Activated naive CD4-positive, alpha-beta T cell treated with anti-CD3 and anti-CD28 coated beads, Interleukin-2, amount 50 U/mL, for 24 hours (primary cell): ENCODE measurements around the gene TAT.
A peak's percentile ranks its signal among the peaks of the same experiment; 100 is the strongest.
"Not testable (repeated sequence)": the region's sequence is repeated elsewhere in the genome, so short reads cannot be mapped to it uniquely, and the experiment has no call there.

Source experiments
- H3K27ac Mint-ChIP-seq: one replicate; pipeline ENCODE4 v1.8.0; 2021; ENCODE audit warnings: mild to moderate bottlenecking, mixed read lengths
- H3K27me3 Mint-ChIP-seq: one replicate; pipeline ENCODE4 v1.8.0; 2021; ENCODE audit warnings: mixed read lengths
- H3K36me3 Mint-ChIP-seq: one replicate; pipeline ENCODE4 v1.8.0; 2021; ENCODE audit warnings: mixed read lengths
- H3K4me1 Mint-ChIP-seq: one replicate; pipeline ENCODE4 v1.8.0; 2021; ENCODE audit warnings: mixed read lengths
- H3K4me3 Mint-ChIP-seq: one replicate; pipeline ENCODE4 v1.8.0; 2021; ENCODE audit warnings: mild to moderate bottlenecking, mixed read lengths
- H3K9me3 Mint-ChIP-seq: one replicate; pipeline ENCODE4 v1.8.0; 2021; ENCODE audit warnings: mixed read lengths

Gene TAT

DNA sequence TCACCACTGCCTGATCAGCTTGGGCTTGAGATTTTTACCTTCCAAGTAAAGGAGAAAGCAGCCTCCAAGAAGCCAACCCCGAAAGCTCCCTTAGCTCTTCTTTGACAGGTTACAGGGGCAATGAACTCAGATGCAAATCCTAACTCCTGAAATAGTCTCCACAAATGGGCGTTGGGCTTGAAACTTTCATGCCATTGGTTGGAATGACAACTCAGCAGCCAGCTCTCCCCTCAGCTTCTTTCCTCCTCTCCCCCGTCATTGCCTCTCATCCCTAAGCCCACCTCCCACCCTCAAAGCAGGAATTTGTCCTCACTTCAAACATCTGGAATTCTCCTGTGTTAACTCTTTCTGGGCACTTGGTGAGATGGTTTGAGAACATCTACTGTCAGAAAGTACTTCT lies at the start of gene TAT:
Gene TAT, minus strand, starts transcription at position 122 of the 400 bp plus-strand sequence. CDS start 677 bp downstream, outside the sequence.
- H3K27ac Mint-ChIP-seq = no peak within 1 kb of the TSS
- no peaks in the 10 kb centered on the region for H3K4me1 Mint-ChIP-seq

DNA sequence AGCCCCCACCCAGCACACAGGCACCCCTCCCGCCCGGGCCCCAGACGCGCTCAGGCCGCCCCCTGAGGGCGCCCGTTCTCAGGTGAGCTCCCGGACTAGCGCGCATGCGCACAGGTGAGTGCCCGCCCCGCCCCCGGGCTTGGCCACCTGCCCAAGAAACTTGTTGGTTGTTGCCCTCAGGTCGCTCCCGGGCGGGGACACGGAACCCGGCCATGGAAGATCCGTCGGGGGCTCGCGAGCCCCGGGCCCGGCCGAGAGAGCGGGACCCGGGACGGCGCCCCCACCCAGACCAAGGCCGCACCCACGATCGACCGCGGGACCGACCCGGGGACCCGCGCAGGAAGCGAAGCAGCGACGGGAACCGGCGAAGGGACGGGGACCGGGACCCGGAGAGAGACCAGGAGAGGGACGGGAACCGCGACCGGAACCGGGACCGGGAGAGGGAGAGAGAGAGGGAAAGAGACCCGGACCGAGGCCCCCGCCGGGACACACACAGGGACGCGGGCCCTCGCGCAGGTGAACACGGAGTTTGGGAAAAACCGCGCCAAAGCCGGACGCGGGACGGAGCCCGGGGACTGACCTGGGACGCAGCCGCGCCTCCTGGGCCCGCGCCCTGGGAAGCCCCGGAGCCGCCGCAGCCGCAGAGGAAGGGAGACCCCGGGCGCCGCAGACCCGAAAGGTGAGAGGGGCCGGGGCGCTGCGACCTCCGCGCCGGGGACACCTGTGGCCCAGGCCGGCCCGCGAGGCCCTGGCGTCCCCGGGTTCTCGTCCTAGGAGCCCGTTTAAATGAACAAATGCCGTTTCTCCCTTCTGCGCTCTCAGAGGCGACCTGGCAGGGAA lies 49.3 kb upstream of the TAT start, which contains the start of gene MARVELD3:
Gene MARVELD3, plus strand, starts transcription at position 167 of the 840 bp plus-strand sequence. Its CDS starts 46 bp downstream, at position 213.
- Mint-ChIP-seq H3K36me3 (no peaks in the 10 kb centered on the region), H3K9me3 (no peaks in the 10 kb centered on the region), H3K27me3 (peaks cover 10% of the 10 kb centered on the region), H3K4me3 (peak within 1 kb of the TSS; percentile 56), H3K4me1 (peaks cover 7% of the 10 kb centered on the region), H3K27ac (no peak within 1 kb of the TSS)

More for the DNA sequence above, at the start of gene TAT:
- H3K4me3 Mint-ChIP-seq = no peak within 1 kb of the TSS
- no peaks in the 10 kb centered on the region for H3K36me3 Mint-ChIP-seq
- H3K9me3 Mint-ChIP-seq = no peaks in the 10 kb centered on the region
- peaks cover 2% of the 10 kb centered on the region for H3K27me3 Mint-ChIP-seq

DNA sequence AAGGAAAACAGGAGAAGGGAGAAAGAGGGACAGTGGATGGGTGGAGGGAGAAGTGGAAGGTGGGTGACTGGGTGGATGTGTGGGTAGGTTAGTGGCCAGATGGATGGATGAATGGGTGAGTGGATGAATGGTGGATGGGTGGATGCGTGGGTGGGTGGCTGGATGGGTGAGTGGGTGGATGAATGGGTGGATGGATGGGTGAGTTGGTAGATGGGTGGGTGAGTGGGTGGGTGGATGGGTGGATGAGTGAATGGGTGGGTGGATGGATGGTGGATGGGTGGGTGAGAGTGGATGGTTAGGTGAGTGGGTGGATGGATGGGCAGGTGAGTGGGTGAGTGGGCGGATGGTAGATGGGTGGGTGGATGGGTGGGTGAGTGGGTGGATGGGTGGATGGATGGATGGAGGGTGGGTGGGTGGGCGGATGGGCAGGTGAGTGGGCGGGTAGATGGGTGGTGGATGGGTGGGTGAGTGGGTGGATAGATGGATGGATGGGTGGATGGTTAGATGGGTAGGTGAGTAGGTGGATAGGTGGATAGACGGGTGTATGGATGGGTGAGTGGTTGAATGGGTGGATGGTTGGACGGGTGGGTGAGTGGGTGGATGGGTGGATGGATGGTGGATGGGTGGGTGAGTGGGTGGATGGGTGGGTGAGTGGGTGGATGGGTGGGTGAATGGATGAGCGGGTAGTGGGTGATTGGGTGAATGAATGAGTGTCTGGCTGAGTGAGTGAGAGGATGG lies 48.4 kb upstream of the TAT start:
- Mint-ChIP-seq H3K27ac (no peak overlapping the region), H3K27me3 (peaks cover 11% of the 10 kb centered on the region), H3K4me1 (peaks cover 7% of the 10 kb centered on the region), H3K36me3 (no peaks in the 10 kb centered on the region), H3K4me3 (peak overlapping the region; percentile 56), H3K9me3 (no peaks in the 10 kb centered on the region)

DNA sequence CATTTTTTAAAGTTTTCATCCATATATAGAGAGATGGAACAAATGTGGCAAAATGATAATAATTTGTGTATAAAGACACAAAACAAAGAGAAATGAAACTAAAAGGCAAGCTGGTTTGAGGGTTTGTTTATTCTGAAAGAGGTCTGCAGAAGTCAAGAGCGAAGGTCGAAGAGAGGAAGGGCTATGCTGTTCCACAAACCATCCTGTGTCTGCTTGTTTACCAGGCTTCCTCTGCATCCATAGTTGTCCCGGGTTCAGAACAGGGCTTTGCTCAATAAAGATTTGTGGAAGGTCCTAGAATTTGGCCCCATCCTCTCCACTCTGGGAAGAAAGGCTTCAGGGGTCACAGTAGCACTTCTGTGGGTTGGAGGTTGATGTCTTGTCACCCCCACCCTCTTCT lies 46.7 kb upstream of the TAT start:
- Mint-ChIP-seq H3K27me3 (peaks cover 14% of the 10 kb centered on the region), H3K4me3 (no peak overlapping the region), H3K27ac (no peak overlapping the region), H3K9me3 (no peaks in the 10 kb centered on the region), H3K36me3 (no peaks in the 10 kb centered on the region), H3K4me1 (peaks cover 7% of the 10 kb centered on the region)

DNA sequence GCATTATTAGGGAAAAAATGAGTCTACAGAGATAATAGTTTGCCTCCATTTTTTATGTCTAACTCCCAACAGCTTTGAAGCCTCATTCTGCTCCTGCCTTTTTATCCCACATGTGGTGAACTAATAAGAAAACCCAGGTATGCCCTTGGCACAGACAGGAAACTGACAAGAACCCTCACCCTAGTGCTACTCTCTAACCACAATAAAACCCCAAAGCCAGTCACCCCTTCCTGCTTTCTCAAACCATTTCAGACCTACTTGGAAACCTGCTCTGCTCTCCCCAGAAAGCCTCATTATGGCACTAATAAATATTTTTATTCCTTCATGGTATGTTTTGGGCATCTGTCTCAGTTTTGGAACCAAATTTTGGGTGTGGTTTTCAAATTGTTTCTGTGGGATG lies 45.2 kb upstream of the TAT start:
- H3K36me3 Mint-ChIP-seq = no peaks in the 10 kb centered on the region
- H3K4me3 Mint-ChIP-seq = no peak overlapping the region

DNA sequence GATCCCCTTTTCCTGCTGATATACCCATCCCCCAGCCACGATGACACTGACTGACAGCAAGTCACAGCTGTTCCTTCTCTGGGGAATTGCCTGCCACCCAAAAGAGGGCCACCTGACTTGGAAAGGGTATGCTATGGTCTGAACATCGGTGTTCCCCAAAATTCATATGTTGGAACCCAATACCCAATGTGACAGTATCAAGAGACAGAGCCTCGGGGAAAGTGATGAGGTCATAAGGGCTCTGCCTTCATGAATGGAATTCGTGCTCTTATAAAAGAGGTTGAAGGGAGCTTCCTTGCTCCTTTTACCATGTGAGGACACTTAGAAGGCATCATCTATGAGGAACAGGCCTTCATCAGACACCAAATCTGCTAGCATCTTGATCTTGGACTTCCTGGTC lies 41.5 kb upstream of the TAT start:
- Mint-ChIP-seq H3K4me1 (peaks cover 7% of the 10 kb centered on the region), H3K4me3 (no peak overlapping the region), H3K27ac (no peak overlapping the region), H3K9me3 (no peaks in the 10 kb centered on the region), H3K36me3 (no peaks in the 10 kb centered on the region), H3K27me3 (peaks cover 15% of the 10 kb centered on the region)

More for the DNA sequence above, 45.2 kb upstream of the TAT start:
- Mint-ChIP-seq H3K9me3 (no peaks in the 10 kb centered on the region), H3K27me3 (peaks cover 16% of the 10 kb centered on the region), H3K4me1 (peaks cover 7% of the 10 kb centered on the region), H3K27ac (no peak overlapping the region)

DNA sequence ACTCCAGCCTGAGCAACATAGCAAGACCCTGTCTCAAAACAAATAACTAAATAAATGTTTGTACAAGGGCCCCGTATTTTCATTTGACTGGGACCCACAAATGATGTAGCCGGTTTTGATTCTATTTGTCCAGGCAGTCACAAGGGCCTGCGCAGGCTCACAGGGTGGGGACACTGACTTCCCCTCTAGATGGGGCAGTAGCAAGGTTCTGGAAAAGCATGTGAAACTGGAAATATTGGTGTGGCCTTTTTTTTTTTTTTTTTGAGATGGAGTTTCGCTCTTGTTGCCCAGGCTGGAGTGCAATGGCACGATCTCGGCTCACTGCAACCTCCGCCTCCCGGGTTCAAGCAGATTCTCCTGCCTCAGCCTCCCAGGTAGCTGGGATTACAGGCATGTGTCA lies 38.1 kb upstream of the TAT start:
- not testable (repeated sequence) for H3K4me3 Mint-ChIP-seq, H3K4me1 Mint-ChIP-seq, H3K9me3 Mint-ChIP-seq, H3K27ac Mint-ChIP-seq, H3K36me3 Mint-ChIP-seq
- H3K27me3 Mint-ChIP-seq = peaks cover 12% of the 10 kb centered on the region

DNA sequence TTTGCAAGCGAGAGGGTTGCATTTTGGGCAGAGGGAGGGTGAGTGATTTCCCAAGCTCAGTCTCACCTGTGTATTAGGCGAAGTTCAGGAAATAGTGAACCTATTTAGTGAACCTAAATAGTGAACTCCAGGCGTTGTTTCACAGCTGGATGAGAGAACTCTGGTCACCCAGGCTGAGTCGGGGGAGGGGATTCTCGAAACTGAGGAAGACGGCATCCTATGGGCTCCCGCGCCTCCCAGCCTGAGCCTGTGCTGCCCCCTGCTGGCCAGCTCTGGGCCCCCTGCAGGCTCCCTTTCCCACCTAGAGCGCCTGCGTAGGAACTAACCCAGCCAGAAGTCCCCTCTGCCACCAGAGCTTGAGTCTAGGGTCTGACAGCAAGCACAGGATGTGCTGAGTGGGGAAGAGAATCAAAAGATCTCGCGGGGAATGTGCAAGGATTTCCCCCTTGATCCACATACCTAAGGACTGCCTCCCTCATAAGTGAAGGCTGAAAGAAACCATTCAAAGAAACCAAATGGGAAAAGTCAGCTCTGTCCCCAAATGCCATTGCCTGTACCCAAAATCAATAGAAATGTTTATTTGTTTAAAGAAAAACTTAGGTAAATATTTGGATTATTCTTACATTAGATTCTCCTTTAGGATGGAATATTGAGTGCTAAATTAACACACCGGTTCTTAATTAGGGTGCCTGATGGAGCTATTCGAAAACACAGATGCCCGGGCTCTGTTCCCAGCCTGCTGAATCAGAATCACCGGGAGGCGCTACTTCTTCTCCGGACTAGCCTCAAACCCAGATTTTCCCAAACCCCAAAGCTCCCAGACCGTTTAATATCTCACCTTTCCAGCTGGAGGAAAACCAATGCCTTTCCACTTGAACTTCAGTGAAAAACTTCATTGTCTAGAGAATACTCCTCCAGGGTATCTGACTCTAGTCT lies 34.3 kb upstream of the TAT start:
- peaks cover 4% of the 10 kb centered on the region for H3K4me1 Mint-ChIP-seq
- no peaks in the 10 kb centered on the region for H3K9me3 Mint-ChIP-seq
- H3K27me3 Mint-ChIP-seq = peaks cover 4% of the 10 kb centered on the region
- no peak overlapping the region for H3K27ac Mint-ChIP-seq
- no peak overlapping the region for H3K4me3 Mint-ChIP-seq
- no peaks in the 10 kb centered on the region for H3K36me3 Mint-ChIP-seq

DNA sequence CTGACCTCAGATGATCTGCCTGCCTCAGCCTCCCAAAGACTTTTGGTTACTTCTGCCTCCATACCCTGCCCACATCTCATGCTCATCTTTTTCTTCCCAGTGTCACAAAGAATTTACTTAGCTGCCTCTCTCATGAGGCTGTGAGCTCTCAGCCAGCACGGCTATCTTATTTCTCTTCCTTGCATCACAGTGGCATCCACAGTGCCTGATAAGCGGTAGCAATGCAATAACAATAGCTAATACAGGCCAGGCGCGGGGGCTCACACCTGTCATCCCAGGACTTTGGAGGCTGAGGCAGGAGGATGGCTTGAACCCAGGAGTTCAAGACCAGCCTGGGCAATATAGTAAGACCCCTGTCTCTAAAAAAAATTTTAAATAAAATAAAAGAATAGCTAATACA lies 33.6 kb upstream of the TAT start:
- Mint-ChIP-seq H3K36me3 (no peaks in the 10 kb centered on the region), H3K27ac (no peak overlapping the region)

DNA sequence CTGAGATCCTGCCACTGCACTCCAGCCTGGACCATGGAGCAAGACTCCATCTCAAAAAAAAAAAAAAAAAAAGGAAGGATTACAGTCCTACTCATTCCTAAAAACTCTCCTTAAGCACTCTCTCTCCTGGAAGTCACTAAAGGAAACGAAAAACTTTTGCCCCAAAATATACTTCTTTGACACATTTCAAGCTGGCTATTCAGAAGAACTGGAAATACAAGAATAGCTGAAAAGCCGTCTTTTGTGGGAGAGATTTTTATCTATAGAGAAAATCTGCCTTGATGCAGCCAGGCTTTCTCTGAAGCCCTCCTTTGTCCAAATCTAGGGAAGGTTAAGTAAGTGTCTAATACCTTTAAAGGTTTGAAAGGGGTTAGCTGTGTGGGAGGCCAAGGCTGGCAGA lies 32.2 kb upstream of the TAT start:
- H3K4me3 Mint-ChIP-seq = no peak overlapping the region
- H3K27ac Mint-ChIP-seq = no peak overlapping the region
- H3K4me1 Mint-ChIP-seq = peaks cover 4% of the 10 kb centered on the region
- no peaks in the 10 kb centered on the region for H3K9me3 Mint-ChIP-seq
- H3K27me3 Mint-ChIP-seq = peaks cover 4% of the 10 kb centered on the region
- no peaks in the 10 kb centered on the region for H3K36me3 Mint-ChIP-seq

More for the DNA sequence above, 33.6 kb upstream of the TAT start:
- Mint-ChIP-seq H3K4me1 (peaks cover 4% of the 10 kb centered on the region), H3K27me3 (peaks cover 4% of the 10 kb centered on the region), H3K9me3 (no peaks in the 10 kb centered on the region), H3K4me3 (no peak overlapping the region)

DNA sequence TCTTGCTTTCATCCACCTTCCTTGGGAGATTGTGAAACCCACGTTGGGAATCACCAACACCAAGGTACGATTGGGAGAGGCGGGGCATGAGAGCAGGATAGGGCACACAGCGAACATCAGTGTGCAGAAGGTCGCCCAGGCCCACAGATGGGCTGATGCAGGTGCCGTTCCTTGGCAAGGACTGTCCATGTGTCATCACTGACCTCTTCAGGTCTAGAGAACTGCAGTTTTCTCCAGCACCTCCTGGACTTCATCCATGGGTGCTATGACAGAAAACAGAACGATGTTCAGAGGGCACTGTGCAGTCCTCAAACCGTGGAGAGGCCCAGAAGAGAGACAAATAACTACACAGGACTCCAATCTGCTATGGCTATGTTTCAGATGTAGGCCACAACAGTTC lies 23.9 kb upstream of the TAT start:
- peaks cover 8% of the 10 kb centered on the region for H3K27me3 Mint-ChIP-seq
- H3K4me1 Mint-ChIP-seq = no peaks in the 10 kb centered on the region
- no peak overlapping the region for H3K4me3 Mint-ChIP-seq
- no peaks in the 10 kb centered on the region for H3K36me3 Mint-ChIP-seq
- H3K27ac Mint-ChIP-seq = no peak overlapping the region
- H3K9me3 Mint-ChIP-seq = no peaks in the 10 kb centered on the region

DNA sequence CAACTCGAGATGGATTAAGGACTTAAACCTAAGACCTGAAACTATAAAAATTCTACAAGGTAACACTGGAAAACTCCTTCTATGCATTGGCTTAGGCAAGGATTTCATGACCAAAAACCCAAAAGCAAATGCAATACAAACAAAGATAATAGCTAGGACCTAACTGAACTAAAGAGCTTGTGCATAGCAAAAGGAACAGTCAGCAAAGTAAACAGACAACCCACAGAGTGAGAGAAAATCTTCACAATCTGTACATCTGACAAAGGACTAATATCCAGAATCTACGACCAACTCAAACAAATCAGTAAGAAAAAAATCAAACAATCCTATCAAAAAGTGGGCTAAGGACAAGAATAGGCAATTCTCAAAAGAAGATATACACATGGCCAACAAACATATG lies 21.5 kb upstream of the TAT start:
- H3K4me3 Mint-ChIP-seq, H3K27ac Mint-ChIP-seq, H3K36me3 Mint-ChIP-seq, H3K27me3 Mint-ChIP-seq, H3K4me1 Mint-ChIP-seq, H3K9me3 Mint-ChIP-seq: not testable (repeated sequence)

DNA sequence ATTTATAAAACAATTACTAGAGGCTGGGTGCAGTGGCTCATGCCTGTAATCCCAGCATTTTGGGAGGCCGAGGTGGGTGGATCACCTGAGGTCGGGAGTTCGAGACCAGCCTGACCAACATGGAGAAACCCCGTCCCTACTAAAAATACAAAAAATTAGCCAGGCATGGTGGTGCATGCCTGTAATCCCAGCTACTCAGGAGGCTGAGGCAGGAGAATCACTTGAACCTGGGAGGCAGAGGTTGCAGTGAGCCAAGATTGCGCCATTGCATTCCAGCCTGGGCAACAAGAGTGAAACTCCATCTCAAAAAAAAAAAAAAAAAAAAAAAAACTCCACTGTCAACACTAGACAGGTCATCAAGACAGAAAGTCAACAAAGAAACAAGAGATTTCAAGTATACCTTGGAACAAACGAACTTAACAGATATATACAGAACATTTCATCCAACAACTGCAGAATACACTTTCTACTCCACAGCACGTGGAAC lies 18.5 kb upstream of the TAT start:
- H3K4me3 Mint-ChIP-seq, H3K4me1 Mint-ChIP-seq, H3K27ac Mint-ChIP-seq, H3K36me3 Mint-ChIP-seq, H3K9me3 Mint-ChIP-seq: not testable (repeated sequence)
- H3K27me3 Mint-ChIP-seq = peaks cover 15% of the 10 kb centered on the region

DNA sequence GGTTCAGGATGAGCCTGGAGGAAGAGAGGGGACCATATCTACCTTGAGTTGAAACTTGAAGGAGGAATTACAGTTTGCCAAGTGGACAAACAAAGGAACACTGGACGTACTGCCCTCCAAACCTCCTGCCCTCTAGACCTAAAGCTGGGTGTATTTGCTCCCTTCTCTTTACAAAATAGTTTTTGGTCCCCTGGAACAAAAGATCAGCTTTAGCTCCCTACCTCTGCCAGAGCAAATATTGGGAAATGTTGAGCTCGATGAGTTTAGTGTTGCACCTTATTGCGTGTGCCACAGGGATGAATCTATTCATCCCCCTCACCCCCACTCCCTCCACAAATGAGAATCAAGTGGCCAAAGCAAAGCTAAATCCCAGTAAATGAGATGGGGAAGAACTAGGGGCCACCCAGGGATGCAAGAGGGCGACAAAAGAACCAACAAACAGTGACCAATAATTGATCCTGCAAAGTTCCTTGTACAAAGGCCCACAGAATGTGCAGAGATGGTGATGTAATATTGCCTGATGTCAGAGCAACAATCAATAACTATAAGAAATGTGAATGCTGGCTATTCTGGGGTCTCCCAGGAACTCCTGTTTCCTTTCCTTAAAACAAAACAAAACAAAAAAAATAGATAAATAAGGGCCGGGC lies 17.2 kb upstream of the TAT start:
- Mint-ChIP-seq H3K9me3 (no peaks in the 10 kb centered on the region), H3K27ac (no peak overlapping the region), H3K27me3 (peaks cover 15% of the 10 kb centered on the region), H3K4me3 (no peak overlapping the region), H3K4me1 (no peaks in the 10 kb centered on the region), H3K36me3 (no peaks in the 10 kb centered on the region)
